Cerebellar cortex (tissue), 1 donor: Measurements from ENCODE around the gene CDKN1C.
"Not testable (repeated sequence)": the region's sequence is repeated elsewhere in the genome, so short reads cannot be mapped to it uniquely, and the experiment has no call there.

Source experiments
- DNase-seq: peaks from one replicate; pipeline ENCODE4 v3.0.0-alpha.2; 2015; ENCODE audit warnings: low spot score

The CDKN1C gene

GRCh38 chr11:2909133-2909902 is 23.7 kb upstream of the CDKN1C start:
- DNase-seq: no peak

- no peak for DNase-seq
Observed at GRCh38 chr11:2908130-2908529, 22.6 kb upstream of the CDKN1C start.

GRCh38 chr11:2905299-2905698 is 19.7 kb upstream of the CDKN1C start:
- DNase-seq: not testable (repeated sequence)

- DNase-seq: no peak
Observed at GRCh38 chr11:2904153-2905052, 18.8 kb upstream of the CDKN1C start.

- DNase-seq: no peak
Observed at GRCh38 chr11:2903672-2904011, 18.1 kb upstream of the CDKN1C start.

- no peak for DNase-seq
Observed at GRCh38 chr11:2902784-2903671, 17.5 kb upstream of the CDKN1C start.

- peak; percentile 67 for DNase-seq
Observed at GRCh38 chr11:2901854-2902783, 16.5 kb upstream of the CDKN1C start.

- no peak for DNase-seq
Observed at GRCh38 chr11:2901196-2901796, 15.7 kb upstream of the CDKN1C start.

- no peak for DNase-seq
Observed at GRCh38 chr11:2899080-2899783, 13.7 kb upstream of the CDKN1C start.

- DNase-seq: no peak
Observed at GRCh38 chr11:2898366-2899079, 12.9 kb upstream of the CDKN1C start.

GRCh38 chr11:2897048-2897447 is 11.5 kb upstream of the CDKN1C start:
- DNase-seq: no peak

- no peak for DNase-seq
Observed at GRCh38 chr11:2896047-2896446, 10.5 kb upstream of the CDKN1C start.

- no peak for DNase-seq
Observed at GRCh38 chr11:2893935-2894334, 8.4 kb upstream of the CDKN1C start.

- no peak for DNase-seq
Observed at GRCh38 chr11:2892967-2893528, 7.5 kb upstream of the CDKN1C start.

GRCh38 chr11:2892215-2892966 is 6.8 kb upstream of the CDKN1C start:
- peak; percentile 50 for DNase-seq

GRCh38 chr11:2891326-2892214 is 6.0 kb upstream of the CDKN1C start:
- DNase-seq: no peak
